Dermis blood vessel endothelial cell (primary cell): Measurements from ENCODE around the gene PIAS4. TPM values are rescaled to one million over a fixed set of nuclear protein-coding genes. Genes with fewer than 3 reads are reported as not detected.

Source experiments
- DNase-seq: peaks from one replicate; pipeline ENCODE4 v3.0.0; 2010
- total RNA-seq: library from RNA; depleted of rRNA; stranded (reverse); fragments of >200 nt; gene quantifications from 2 replicates; pipeline ENCODE4 v1.2.3, GENCODE V29; 2014

PIAS4 gene
- total RNA-seq, 1 donor from 2014 or later, result 22.0 TPM

GRCh38 chr19:4060621-4061177 is 53.2 kb downstream of the PIAS4 start:
- DNase-seq, result no peak

GRCh38 chr19:4061178-4061682 is 53.7 kb downstream of the PIAS4 start:
- no peak for DNase-seq

- no peak for DNase-seq
Observed at GRCh38 chr19:4061683-4062418, 54.3 kb downstream of the PIAS4 start.

- DNase-seq, result no peak
Observed at GRCh38 chr19:4062419-4063368, 55.2 kb downstream of the PIAS4 start.

GRCh38 chr19:4063369-4064148 is 56.0 kb downstream of the PIAS4 start:
- DNase-seq, result peak; percentile 37

GRCh38 chr19:4064149-4064495 is 56.6 kb downstream of the PIAS4 start:
- peak; percentile 43 for DNase-seq

- DNase-seq, result peak; percentile 57
Observed at GRCh38 chr19:4064496-4065260, 57.1 kb downstream of the PIAS4 start.

- DNase-seq, result peak; percentile 98
Observed at GRCh38 chr19:4065430-4066175, 58.1 kb downstream of the PIAS4 start.

GRCh38 chr19:4066176-4066606 is 58.7 kb downstream of the PIAS4 start:
- DNase-seq, result no peak

- DNase-seq, result peak; percentile 80
Observed at GRCh38 chr19:4066682-4067395, 59.3 kb downstream of the PIAS4 start, which contains the start of gene ZBTB7A. ZBTB7A (minus strand) TSS chr19:4066899; CDS start chr19:4055232, 11,667 bp downstream.

GRCh38 chr19:4067396-4068046 is 60.0 kb downstream of the PIAS4 start:
- DNase-seq, result peak; percentile 36

- no peak for DNase-seq
Observed at GRCh38 chr19:4068047-4068966, 60.8 kb downstream of the PIAS4 start.

GRCh38 chr19:4069331-4069959 is 61.9 kb downstream of the PIAS4 start:
- no peak for DNase-seq

GRCh38 chr19:4071610-4072009 is 64.1 kb downstream of the PIAS4 start:
- DNase-seq, result no peak

GRCh38 chr19:4075373-4075772 is 67.8 kb downstream of the PIAS4 start:
- peak; percentile 62 for DNase-seq

- DNase-seq, result no peak
Observed at GRCh38 chr19:4077007-4077374, 69.5 kb downstream of the PIAS4 start.

GRCh38 chr19:4077800-4078684 is 70.5 kb downstream of the PIAS4 start:
- DNase-seq, result peak; percentile 49
